LNCaP clone FGC (cell line): ENCODE data around the gene NIT1.

Experiments
- DNase-seq: peaks from one replicate; pipeline ENCODE4 v3.0.0-alpha.2; 2011; ENCODE audit warnings: low read depth
- H3K4me3 ChIP-seq: 2 replicates; pipeline ENCODE4 v1.5.1; 2011; ENCODE audit warnings: mild to moderate bottlenecking, low read depth, low read length, control low read depth
- TF ChIP-seq, protein P1 (sequence below): IDR thresholded peaks from 2 replicates; pipeline ENCODE4 v1.5.1; 2012; ENCODE audit warnings: mild to moderate bottlenecking; ENCODE audit not compliant: control insufficient read depth, insufficient read depth; ENCODE audit errors: extremely low read depth

Gene NIT1

DNA sequence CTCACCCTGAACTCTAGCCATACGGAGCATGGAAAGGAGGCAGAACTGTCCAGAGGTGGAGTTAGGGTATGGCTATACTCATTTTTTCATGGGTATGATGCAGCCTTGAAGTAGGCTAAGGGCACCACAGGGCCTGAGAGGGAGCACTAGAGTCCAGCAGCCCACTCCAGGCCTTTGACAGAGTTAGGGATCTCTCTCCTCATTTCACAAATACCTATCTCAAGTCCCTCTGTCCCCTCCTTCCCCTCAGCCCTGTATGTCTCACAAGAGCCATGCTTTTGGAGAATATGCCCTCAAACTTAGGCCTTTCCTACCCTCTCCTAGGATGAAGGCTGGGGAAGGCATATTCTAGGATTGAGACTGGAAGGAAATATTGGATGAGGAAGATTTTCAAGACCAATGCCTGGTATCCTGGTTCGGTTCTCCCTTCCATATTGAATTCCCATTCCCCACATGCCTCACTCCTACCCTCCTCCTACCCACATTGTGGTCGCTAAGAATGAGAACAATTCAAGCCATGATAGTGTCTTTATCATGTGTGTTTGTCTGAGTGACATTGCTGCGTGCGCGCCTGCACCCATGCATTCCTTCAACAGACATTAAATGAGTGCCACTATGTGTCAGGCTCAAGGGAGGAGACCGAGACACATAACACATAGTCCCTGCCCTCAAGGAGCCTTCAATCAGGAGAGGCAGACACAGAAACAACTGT, 26.0 kb upstream of the NIT1 start:
- no peak overlapping the region for H3K4me3 ChIP-seq
- DNase-seq = no peak
- TF ChIP-seq, protein P1, sequence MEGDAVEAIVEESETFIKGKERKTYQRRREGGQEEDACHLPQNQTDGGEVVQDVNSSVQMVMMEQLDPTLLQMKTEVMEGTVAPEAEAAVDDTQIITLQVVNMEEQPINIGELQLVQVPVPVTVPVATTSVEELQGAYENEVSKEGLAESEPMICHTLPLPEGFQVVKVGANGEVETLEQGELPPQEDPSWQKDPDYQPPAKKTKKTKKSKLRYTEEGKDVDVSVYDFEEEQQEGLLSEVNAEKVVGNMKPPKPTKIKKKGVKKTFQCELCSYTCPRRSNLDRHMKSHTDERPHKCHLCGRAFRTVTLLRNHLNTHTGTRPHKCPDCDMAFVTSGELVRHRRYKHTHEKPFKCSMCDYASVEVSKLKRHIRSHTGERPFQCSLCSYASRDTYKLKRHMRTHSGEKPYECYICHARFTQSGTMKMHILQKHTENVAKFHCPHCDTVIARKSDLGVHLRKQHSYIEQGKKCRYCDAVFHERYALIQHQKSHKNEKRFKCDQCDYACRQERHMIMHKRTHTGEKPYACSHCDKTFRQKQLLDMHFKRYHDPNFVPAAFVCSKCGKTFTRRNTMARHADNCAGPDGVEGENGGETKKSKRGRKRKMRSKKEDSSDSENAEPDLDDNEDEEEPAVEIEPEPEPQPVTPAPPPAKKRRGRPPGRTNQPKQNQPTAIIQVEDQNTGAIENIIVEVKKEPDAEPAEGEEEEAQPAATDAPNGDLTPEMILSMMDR = no peak

DNA sequence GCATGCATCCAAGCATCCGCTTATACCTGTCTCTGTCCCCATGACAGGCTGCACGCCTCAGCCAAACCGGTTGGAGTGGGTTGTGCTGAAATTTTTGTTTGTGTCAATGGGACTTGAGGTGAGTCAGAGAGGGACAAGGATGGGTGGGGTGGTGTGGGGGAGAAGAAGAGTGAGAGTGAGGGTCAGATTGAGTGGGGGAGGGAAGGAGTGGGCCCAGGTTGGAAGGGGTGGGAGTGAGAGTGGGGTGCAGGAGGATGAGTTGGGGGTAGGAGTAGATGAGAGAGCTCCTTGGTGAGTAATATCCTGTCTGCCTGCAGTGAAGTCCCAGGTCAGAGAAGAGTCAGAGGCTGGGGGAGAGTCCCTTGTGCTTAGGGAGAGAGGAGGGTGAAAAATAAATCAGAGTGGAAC, 25.3 kb upstream of the NIT1 start:
- TF ChIP-seq, protein P1 = no peak
- no peak overlapping the region for H3K4me3 ChIP-seq
- DNase-seq = no peak

DNA sequence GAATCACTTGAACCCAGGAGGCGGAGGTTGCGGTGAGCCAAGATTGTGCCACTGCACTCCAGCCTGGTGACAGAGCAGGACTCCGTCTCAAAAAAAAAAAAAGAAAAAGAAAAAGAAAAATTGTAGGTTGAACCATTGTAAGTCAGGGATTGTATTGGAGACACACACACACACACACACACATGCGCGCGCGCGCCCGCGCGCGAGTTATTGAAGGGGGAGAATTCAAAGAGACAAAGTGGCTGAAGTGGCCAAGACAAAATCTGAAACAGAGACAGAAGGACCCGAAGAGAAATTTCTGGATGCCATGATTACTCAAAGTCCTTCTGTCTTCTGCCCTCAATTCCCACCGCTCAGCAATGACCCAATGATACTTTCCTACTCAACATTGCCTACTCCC, 23.4 kb upstream of the NIT1 start:
- TF ChIP-seq, protein P1 = no peak

DNA sequence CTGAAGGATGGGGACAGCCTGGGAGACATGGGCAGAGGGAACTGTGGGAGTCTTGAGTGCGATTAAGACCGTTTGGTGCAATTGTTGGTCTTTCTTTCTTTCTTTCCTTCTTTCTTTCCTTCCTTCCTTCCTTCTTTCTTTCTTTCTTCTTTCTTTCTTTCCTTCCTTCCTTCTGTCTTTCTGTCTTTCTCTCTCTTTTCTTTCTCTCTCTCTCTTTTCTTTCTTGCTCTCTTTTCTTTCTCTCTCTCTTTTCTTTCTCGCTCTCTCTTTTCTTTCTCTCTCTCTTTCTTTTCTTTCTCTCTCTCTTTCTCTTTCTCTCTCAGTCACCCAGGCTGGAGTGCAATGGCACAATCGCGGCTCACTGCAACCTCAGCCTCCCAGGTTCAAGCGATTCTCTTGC, 22.7 kb upstream of the NIT1 start:
- TF ChIP-seq, protein P1 = no peak
- no peak overlapping the region for H3K4me3 ChIP-seq
- DNase-seq = no peak

More for the DNA sequence above, 23.4 kb upstream of the NIT1 start:
- H3K4me3 ChIP-seq = no peak overlapping the region
- no peak for DNase-seq

DNA sequence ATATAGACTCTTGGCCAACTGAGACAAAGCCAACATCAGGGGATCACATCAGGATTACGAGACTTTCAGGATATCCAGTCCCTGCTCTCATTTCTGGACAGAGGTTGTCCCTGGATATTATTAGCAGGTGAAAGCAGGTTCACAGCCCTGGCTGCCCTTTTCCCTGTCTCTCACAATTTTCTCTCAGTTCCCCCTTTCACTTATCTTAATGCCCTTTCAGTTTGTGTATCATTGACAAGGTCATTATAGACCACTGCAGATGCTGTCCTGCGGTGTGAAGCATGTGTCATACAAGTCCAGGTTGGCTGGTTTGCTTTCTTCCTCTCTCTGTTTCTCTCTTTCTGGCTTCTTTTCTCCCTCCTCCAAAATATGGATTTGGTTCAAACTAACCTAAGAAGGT, 21.9 kb upstream of the NIT1 start:
- H3K4me3 ChIP-seq = no peak overlapping the region
- TF ChIP-seq, protein P1 = no peak
- no peak for DNase-seq

DNA sequence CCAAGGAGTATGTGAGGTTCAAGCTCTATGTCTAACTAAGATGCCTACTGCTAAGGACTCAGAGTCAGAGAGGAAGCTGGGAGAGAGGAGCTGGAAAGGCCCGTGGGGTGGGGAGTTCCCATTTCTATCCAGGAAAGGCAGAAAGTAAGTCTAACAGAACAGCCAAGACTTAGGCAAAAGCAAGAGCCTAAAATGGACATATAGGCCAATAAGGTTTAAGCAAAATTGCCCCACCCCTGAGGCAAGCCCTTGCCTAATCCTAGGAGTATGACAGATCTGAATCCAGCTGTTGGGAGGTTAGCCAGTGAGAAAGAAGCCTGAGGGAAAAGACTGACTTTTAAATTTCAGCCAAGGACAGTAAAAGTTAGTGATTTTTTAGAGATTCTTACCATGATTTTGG, 21.4 kb upstream of the NIT1 start:
- no peak for DNase-seq
- TF ChIP-seq, protein P1 = no peak
- no peak overlapping the region for H3K4me3 ChIP-seq
